ENCODE measurements around the gene SPINK4.

SPINK4 gene

DNA sequence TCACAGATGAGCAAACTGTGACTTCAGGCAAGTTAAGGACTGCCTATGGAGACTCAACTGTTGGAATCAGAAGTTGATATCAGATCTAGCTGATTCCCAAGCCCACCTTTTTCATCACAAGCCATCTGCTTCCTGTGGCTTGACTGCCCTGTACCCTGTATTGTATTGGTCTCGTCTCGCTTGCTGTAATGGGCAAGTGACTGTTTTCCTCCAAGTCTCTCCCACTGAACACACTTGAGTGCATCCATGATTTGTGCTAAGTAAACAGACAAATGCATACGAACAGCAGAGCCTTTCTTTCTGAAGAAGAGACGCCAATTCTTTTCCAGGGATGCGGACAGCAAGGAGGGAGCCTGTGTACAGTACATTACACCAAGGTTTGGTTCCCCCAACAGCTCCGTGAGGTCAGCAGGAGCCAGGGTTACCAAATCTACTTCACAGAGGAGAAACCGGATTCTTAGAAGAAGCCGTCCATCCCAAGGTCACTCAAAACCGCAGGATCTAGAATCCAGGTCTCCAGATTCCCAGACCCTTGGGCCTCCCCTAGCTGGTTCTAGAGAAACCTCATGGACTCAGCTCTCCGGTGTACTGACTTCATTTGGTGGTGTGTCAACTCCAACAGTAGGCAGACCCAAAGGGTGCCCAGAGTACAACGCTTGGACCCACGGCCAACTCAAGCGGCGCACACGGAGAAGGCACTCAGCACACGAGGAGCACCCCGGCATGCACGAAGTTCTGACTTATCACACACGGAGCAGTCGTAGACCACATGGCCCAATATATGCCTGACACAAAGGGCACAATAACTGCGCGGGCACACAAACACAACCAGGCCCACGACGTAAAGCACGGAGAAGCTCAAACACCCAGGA, 23.4 kb downstream of the SPINK4 start:
- Histone ChIP-seq H3K9me3 (no peaks in the 10 kb centered on the region), H3K36me3 (peaks cover 61% of the 10 kb centered on the region), H3K4me3 (ENCODE audit: low read depth in 1 of 2, low read length in 1 of 2) (peak overlapping the region; percentile 82 to 87), H3K27ac (peak overlapping the region; percentile 97), H3K27me3 (no peaks in the 10 kb centered on the region), H3K4me1 (ENCODE audit: control insufficient read depth in 1 of 2, insufficient read depth in 1 of 2, low read depth in 1 of 2, low read length in 1 of 2) (peaks cover 23 to 27% of the 10 kb centered on the region in 2 experiments)
- TF ChIP-seq, protein P1, sequence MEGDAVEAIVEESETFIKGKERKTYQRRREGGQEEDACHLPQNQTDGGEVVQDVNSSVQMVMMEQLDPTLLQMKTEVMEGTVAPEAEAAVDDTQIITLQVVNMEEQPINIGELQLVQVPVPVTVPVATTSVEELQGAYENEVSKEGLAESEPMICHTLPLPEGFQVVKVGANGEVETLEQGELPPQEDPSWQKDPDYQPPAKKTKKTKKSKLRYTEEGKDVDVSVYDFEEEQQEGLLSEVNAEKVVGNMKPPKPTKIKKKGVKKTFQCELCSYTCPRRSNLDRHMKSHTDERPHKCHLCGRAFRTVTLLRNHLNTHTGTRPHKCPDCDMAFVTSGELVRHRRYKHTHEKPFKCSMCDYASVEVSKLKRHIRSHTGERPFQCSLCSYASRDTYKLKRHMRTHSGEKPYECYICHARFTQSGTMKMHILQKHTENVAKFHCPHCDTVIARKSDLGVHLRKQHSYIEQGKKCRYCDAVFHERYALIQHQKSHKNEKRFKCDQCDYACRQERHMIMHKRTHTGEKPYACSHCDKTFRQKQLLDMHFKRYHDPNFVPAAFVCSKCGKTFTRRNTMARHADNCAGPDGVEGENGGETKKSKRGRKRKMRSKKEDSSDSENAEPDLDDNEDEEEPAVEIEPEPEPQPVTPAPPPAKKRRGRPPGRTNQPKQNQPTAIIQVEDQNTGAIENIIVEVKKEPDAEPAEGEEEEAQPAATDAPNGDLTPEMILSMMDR (IDR thresholded peaks at IDR 0.05) = no peak

DNA sequence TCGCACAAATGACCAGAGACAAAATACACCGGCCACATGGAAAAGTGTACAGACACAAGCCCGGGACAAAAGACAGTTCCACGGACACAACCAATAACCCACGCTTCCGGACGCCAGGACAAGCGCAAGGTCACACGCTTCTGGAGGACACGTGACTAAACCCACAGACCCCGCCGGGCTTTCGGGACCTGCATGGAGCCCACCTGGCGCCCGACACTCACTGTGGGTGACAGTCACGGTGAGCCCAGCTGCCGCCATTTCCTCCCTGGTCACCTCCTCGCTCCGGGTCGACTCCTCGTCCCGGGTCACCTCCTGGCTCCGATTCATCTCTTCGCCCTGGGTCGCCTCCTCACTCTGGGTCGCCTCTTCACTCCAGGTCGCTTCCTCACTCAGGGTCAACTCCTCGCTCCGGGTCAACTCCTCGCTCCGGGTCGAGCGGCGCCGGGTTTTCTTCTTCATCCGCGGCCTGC, 24.1 kb downstream of the SPINK4 start:
- H3K36me3 ChIP-seq = peaks cover 61% of the 10 kb centered on the region

DNA sequence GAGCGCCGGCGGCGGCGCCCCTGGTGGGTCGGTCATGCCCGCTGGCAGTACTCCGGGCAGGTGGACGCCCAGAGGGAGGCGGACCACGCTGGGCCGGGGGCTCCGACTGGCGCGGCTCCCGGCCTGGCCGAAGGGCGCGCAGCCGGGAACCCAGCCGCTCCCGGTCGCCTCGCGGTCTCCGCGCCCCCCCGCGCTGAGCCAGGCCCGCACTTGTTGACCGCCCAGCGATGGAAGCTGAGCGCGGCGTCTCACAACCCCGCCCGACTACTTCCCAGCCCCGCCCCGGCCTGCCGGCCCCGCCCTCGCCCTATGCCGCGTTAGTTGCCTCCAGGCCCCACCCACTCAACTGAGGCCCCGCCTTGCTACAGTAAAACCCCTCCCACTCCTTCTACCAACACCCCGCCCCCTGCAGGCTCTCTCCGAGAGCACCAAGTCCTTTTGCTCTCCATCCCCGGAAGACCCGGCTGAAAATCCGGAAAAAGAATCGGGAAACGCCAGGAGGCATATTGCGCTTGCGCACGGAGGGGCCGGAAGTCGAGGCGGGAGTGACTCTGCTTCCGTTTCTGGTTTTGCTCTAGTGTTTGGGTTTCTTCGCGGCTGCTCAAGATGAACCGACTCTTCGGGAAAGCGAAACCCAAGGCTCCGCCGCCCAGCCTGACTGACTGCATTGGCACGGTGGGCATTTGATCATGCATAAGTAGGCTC, 24.7 kb downstream of the SPINK4 start, which contains the start of the genes BAG1 and CHMP5:
Gene BAG1 (minus strand): TSS at position 236 of the 705 bp plus-strand sequence.
Gene CHMP5 (plus strand): TSS at position 577 of the 705 bp plus-strand sequence. CDS start 30 bp downstream, at position 607.
- no peaks in the 10 kb centered on the region for H3K27me3 ChIP-seq
- peak within 1 kb of the TSS; percentile 97 for H3K27ac ChIP-seq
- H3K36me3 ChIP-seq = peaks cover 61% of the 10 kb centered on the region
- TF ChIP-seq, protein P1 (IDR thresholded peaks at IDR 0.05) = peak; percentile 69
- peaks cover 23 to 27% of the 10 kb centered on the region in 2 experiments for H3K4me1 ChIP-seq (ENCODE audit: control insufficient read depth in 1 of 2, insufficient read depth in 1 of 2, low read depth in 1 of 2, low read length in 1 of 2)
- H3K4me3 ChIP-seq (ENCODE audit: low read depth in 1 of 2, low read length in 1 of 2) = peak within 1 kb of the TSS; percentile 82 to 87
- no peaks in the 10 kb centered on the region for H3K9me3 ChIP-seq

More for the DNA sequence above, 24.1 kb downstream of the SPINK4 start:
- Histone ChIP-seq H3K4me1 (ENCODE audit: control insufficient read depth in 1 of 2, insufficient read depth in 1 of 2, low read depth in 1 of 2, low read length in 1 of 2) (peaks cover 23 to 27% of the 10 kb centered on the region in 2 experiments), H3K4me3 (ENCODE audit: low read depth in 1 of 2, low read length in 1 of 2) (peak overlapping the region; percentile 82 to 87), H3K27ac (peak overlapping the region; percentile 97), H3K9me3 (no peaks in the 10 kb centered on the region), H3K27me3 (no peaks in the 10 kb centered on the region)
- TF ChIP-seq, protein P1 (IDR thresholded peaks at IDR 0.05) = no peak

DNA sequence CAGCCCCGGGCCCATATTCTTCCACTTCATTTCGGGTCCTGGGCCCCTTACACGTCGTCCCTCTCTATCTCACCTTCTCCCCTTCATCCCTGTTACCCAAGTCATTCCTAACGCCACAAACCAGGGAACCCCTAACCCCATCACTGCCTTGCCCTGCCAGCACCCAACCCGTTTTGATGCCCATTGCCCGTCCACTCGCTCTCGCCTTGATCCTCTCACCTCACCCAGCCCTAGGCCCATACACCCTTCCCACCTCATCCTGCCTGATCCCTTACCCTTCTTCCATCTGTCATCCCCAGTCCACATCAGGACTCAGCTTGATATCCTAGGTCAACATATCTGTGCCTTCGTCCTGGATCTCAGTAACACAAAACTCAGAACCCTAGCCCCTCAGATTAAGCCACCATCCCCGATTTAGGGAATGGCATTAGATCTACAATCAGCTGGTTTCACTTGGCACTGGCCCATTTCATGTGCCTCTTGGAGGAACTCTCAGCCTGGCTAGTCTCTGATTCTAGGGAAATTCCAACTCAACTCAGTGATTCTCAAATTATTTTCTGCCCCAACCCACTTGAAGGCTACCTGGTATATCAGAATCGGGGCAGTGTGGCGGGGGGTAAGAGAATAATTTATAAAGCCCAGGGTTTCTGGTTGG, 25.4 kb downstream of the SPINK4 start:
- peak overlapping the region; percentile 97 for H3K27ac ChIP-seq
- no peaks in the 10 kb centered on the region for H3K9me3 ChIP-seq
- H3K27me3 ChIP-seq = no peaks in the 10 kb centered on the region
- TF ChIP-seq, protein P1 (IDR thresholded peaks at IDR 0.05) = no peak
- peaks cover 23 to 27% of the 10 kb centered on the region in 2 experiments for H3K4me1 ChIP-seq (ENCODE audit: control insufficient read depth in 1 of 2, insufficient read depth in 1 of 2, low read depth in 1 of 2, low read length in 1 of 2)
- peaks cover 61% of the 10 kb centered on the region for H3K36me3 ChIP-seq
- H3K4me3 ChIP-seq (ENCODE audit: low read depth in 1 of 2, low read length in 1 of 2) = peak overlapping the region; percentile 82 to 87

DNA sequence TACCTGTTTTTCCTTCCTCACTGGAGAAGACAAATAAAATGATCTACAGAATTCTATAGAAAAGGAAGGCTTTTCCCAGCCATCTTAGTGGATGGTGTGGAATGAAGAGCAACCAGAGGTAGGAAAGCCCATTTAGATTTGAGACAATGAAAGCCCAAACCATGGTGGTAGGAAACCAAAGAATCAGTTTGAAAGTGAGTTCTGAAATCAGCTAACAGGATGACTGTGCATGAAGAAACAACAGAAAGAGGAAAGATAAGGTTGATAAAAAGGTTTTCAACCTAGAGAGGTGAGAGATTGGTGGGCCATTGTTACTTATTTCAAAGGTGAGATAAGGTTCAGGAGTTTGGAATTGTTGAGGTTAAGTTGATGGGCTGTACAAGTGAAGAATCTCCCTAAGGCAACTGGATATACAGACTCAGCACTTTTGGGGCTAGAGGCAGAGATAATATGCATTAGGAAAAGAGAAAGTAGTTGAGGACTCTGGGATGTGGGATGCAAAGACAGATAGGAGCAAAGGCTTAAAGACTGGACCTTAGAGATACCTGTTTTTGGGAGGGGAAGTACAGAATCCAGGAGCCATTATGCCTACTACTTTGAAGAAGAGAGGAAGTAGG, 27.3 kb downstream of the SPINK4 start:
- Histone ChIP-seq H3K4me3 (ENCODE audit: low read depth in 1 of 2, low read length in 1 of 2) (no peak overlapping the region), H3K4me1 (ENCODE audit: control insufficient read depth in 1 of 2, insufficient read depth in 1 of 2, low read depth in 1 of 2, low read length in 1 of 2) (peaks cover 23 to 27% of the 10 kb centered on the region in 2 experiments), H3K9me3 (no peaks in the 10 kb centered on the region), H3K27ac (peak overlapping the region; percentile 38), H3K36me3 (peaks cover 61% of the 10 kb centered on the region), H3K27me3 (no peaks in the 10 kb centered on the region)
- TF ChIP-seq, protein P1 (IDR thresholded peaks at IDR 0.05) = no peak
